Hepatocyte (in vitro differentiated cells): ENCODE measurements around the gene CYGB. TPM values are rescaled to one million over a fixed set of nuclear protein-coding genes. Genes with fewer than 3 reads are reported as not detected.

ENCODE experiments used
- DNase-seq: peaks from one replicate; pipeline ENCODE4 v3.0.0-alpha.2; 2016; ENCODE audit warnings: low spot score
- H2AFZ ChIP-seq: fragments of 200-600 bp; sonication (generic); 2 replicates; pipeline ENCODE4 v1.6.0; 2016; ENCODE audit warnings: antibody characterized with exemption, mild to moderate bottlenecking
- H3K27ac ChIP-seq: fragments of 200-600 bp; sonication (generic); 2 replicates; pipeline ENCODE4 v1.5.1; 2016; ENCODE audit warnings: mild to moderate bottlenecking
- H3K27me3 ChIP-seq: fragments of 200-600 bp; sonication (generic); 2 replicates; pipeline ENCODE4 v1.6.1; 2016
- H3K36me3 ChIP-seq: fragments of 200-600 bp; sonication (generic); replicated peaks from 2 replicates; pipeline ENCODE4 v1.5.1; 2016; ENCODE audit warnings: low read depth; ENCODE audit not compliant: insufficient read depth
- H3K4me1 ChIP-seq: fragments of 200-600 bp; sonication (generic); 2 replicates; pipeline ENCODE4 v1.5.1; 2016; ENCODE audit warnings: mild to moderate bottlenecking, moderate library complexity; ENCODE audit not compliant: insufficient read depth
- H3K4me2 ChIP-seq: fragments of 200-600 bp; sonication (generic); 2 replicates; pipeline ENCODE4 v1.6.0; 2016
- H3K4me3 ChIP-seq: fragments of 200-600 bp; sonication (generic); 2 replicates; pipeline ENCODE4 v1.5.1; 2016; ENCODE audit warnings: mild to moderate bottlenecking
- H3K79me2 ChIP-seq: fragments of 200-600 bp; sonication (generic); 2 replicates; pipeline ENCODE4 v1.6.0; 2017; ENCODE audit warnings: mild to moderate bottlenecking
- H3K9me2 ChIP-seq: fragments of 200-600 bp; sonication (generic); replicated peaks from 2 replicates; pipeline ENCODE4 v1.6.0; 2017; ENCODE audit warnings: mild to moderate bottlenecking; ENCODE audit not compliant: insufficient read depth
- H3K9me3 ChIP-seq: fragments of 200-600 bp; sonication (generic); 2 replicates; pipeline ENCODE4 v1.5.1; 2016; ENCODE audit warnings: low read depth, mild to moderate bottlenecking
- H4K20me1 ChIP-seq: fragments of 200-600 bp; sonication (generic); 2 replicates; pipeline ENCODE4 v1.6.0; 2016; ENCODE audit warnings: mild to moderate bottlenecking; ENCODE audit not compliant: insufficient read depth, poor library complexity, severe bottlenecking
- CTCF ChIP-seq: fragments of 200-600 bp; sonication (generic); IDR thresholded peaks from 2 replicates; pipeline ENCODE4 v1.5.1; 2016; ENCODE audit warnings: antibody characterized with exemption, mild to moderate bottlenecking; ENCODE audit not compliant: poor library complexity
- EZH2 ChIP-seq: fragments of 200-600 bp; sonication (generic); IDR thresholded peaks from 2 replicates; pipeline ENCODE4 v1.6.1; 2016; ENCODE audit warnings: antibody characterized with exemption, mild to moderate bottlenecking, borderline replicate concordance
- EZH2phosphoT487 ChIP-seq: fragments of 200-600 bp; sonication (generic); IDR thresholded peaks from one replicate; pipeline ENCODE4 v1.6.1; 2018; ENCODE audit warnings: antibody characterized with exemption, mild to moderate bottlenecking, low read depth, moderate library complexity; ENCODE audit not compliant: unreplicated experiment, severe bottlenecking
- WGBS: methylation state at CpG from one replicate; pipeline ENCODE4 v1.1.6; 2016; ENCODE audit warnings: low lambda C conversion rate; ENCODE audit errors: missing lambda C conversion rate; 5-methylcytosine and 5-hydroxymethylcytosine counted together
- polyA plus RNA-seq: library from polyadenylated mRNA; unstranded; fragments of >200 nt; fragmentation: Nextera tagmentation; extraction: Ambion mirVana; gene quantifications from 2 replicates; pipeline ENCODE4 v1.2.1, GENCODE V29; 2016
- total RNA-seq: library from RNA; depleted of rRNA; stranded (reverse); fragments of >200 nt; gene quantifications from 2 replicates; pipeline ENCODE4 v1.2.3, GENCODE V29; 2014

Gene CYGB
- total and polyA plus RNA-seq, 2 experiments from 2014 or later, result 7.8 to 13.8 TPM

- 77% methylated on average over 4 of the region's 4 CpGs for WGBS
- Histone ChIP-seq H3K27me3 (no peaks in the 10 kb centered on the region), H3K4me1 (peaks cover 28% of the 10 kb centered on the region), H3K27ac (peak overlapping the region; percentile 56), H3K79me2 (peaks cover 11% of the 10 kb centered on the region), H3K4me2 (no peak overlapping the region), H2AFZ (no peak overlapping the region), H3K4me3 (no peak overlapping the region), H4K20me1 (no peaks in the 10 kb centered on the region), H3K9me2 (no peaks in the 10 kb centered on the region), H3K36me3 (no peaks in the 10 kb centered on the region), H3K9me3 (no peaks in the 10 kb centered on the region)
- DNase-seq, result no peak
- TF ChIP-seq CTCF (no peak), EZH2 (no peak), EZH2phosphoT487 (no peak)
Measured at GRCh38 chr17:76498876-76499251, 38.6 kb downstream of the CYGB start.

DNA sequence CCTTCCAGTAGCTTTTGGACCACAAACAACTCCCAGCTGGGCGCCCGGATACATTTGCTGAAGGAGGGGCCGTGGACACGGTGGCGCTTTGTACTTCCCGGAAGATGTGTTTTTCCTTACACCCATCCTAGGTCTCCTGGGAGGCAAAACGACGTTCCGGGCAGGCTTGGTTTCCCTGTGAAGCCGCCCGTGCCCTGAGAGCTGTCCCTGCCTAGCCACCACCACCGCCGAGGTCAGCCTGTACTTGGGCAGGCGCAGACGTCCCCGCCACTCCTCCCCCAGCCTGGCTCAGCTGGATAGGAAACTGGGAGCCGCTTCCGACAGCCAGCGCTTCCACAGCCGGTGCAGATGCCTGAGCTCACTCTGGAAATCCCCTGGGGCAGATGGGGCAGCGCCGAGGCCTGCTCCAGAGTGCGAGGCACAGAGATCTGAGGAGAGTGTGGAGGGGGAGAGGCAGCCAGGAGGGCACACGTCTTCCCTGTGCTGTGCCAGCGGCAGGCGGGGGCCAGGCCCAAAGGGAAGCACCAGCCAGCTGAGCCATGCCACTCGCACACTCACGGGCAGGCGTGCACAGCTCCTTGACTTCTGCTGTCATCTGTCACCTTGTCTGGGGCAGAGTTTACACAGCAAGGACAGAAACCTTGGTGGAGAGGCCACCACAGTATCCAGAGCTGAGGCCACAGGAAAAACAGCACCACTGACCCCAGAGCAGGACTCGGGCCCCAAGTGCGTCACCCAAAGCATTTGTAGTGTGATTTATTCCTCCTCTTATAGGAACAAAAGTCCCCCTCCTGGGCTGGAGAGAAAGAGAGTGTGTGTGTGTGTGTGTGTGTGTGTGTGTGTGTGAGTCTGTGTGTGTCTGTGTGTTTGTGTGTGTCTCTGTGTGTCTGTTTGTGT lies 39.3 kb downstream of the CYGB start:
- no peak for TF ChIP-seq EZH2
- no peak for TF ChIP-seq CTCF
- no peak for TF ChIP-seq EZH2phosphoT487
- Histone ChIP-seq H3K36me3 (no peaks in the 10 kb centered on the region), H2AFZ (no peak overlapping the region), H3K4me1 (peaks cover 33% of the 10 kb centered on the region), H3K4me2 (peak overlapping the region; percentile 18), H3K4me3 (no peak overlapping the region), H3K27ac (peak overlapping the region; percentile 56), H4K20me1 (no peaks in the 10 kb centered on the region), H3K79me2 (peaks cover 11% of the 10 kb centered on the region), H3K9me3 (no peaks in the 10 kb centered on the region), H3K9me2 (no peaks in the 10 kb centered on the region), H3K27me3 (no peaks in the 10 kb centered on the region)
- peak; percentile 84 for DNase-seq
- 46% methylated on average over 31 of the region's 31 CpGs for WGBS

GRCh38 chr17:76497699-76497978 lies 39.9 kb downstream of the CYGB start:
- H3K4me2 ChIP-seq, result peak overlapping the region; percentile 18
- no peak for DNase-seq
- H2AFZ ChIP-seq, result no peak overlapping the region

More at GRCh38 chr17:76497699-76497978, 39.9 kb downstream of the CYGB start:
- no peak overlapping the region for H3K4me3 ChIP-seq
- TF ChIP-seq EZH2phosphoT487 (no peak), CTCF (no peak), EZH2 (no peak)
- H3K27ac ChIP-seq, result peak overlapping the region; percentile 51
- H3K9me3 ChIP-seq, result no peaks in the 10 kb centered on the region
- 78% methylated on average over 2 of the region's 2 CpGs for WGBS
- no peaks in the 10 kb centered on the region for H4K20me1 ChIP-seq
- peaks cover 39% of the 10 kb centered on the region for H3K4me1 ChIP-seq
- no peaks in the 10 kb centered on the region for H3K27me3 ChIP-seq
- no peaks in the 10 kb centered on the region for H3K36me3 ChIP-seq
- peaks cover 11% of the 10 kb centered on the region for H3K79me2 ChIP-seq
- H3K9me2 ChIP-seq, result no peaks in the 10 kb centered on the region
